Motor neuron (in vitro differentiated cells): ENCODE data around the gene TMEM131L. TPM values are rescaled to one million over a fixed set of nuclear protein-coding genes. Genes with fewer than 3 reads are reported as not detected.

ENCODE experiments used
- ATAC-seq, 8 experiments: fragments of 200-7000 bp; cut with Tn5 transposase; replicated peaks in 6 of 8; 2 replicates each; pipeline ENCODE4 v1.8.0; 2021; ENCODE audit warnings: mild to moderate bottlenecking in 8 of 8, moderate library complexity in 8 of 8
- H3K27ac ChIP-seq, 2 donors: fragments of 250-450 bp; sonication (Bioruptor Pico); 2 replicates each; pipeline ENCODE4 v1.9.0; 2021; ENCODE audit warnings: antibody characterized with exemption in 2 of 2, mild to moderate bottlenecking in 2 of 2, moderate library complexity in 1 of 2
- H3K4me1 ChIP-seq, 2 donors: fragments of 250-450 bp; sonication (Bioruptor Pico); replicated peaks in 1 of 2; 2 replicates each; pipeline ENCODE4 v1.6.1; 2021; ENCODE audit warnings: antibody characterized with exemption in 2 of 2, mild to moderate bottlenecking in 2 of 2, moderate library complexity in 1 of 2
- H3K4me3 ChIP-seq, 5 donors: fragments of 250-450 bp; sonication (Bioruptor Pico); 2 replicates each; pipeline ENCODE4 v1.9.0; 2021; ENCODE audit warnings: antibody characterized with exemption in 5 of 5, mild to moderate bottlenecking in 5 of 5, moderate library complexity in 4 of 5
- WGBS, 10 experiments: fragments of 450-650 bp; shearing (Covaris generic); methylation state at CpG; one replicate each; pipeline ENCODE4 v1.0.0; 2022; 5-methylcytosine and 5-hydroxymethylcytosine counted together
- in situ Hi-C, 9 experiments: fragments of 400-800 bp; cut with MboI; loops; one replicate each; pipeline ENCODE4 v1.15.0; 2021; ENCODE audit warnings: low sequenced_read_pairs in 9 of 9, low pct_unique_long_range_greater_than_20kb in 2 of 9; ENCODE audit not compliant: unreplicated experiment in 9 of 9
- total RNA-seq, 8 experiments: library from RNA; unstranded; fragments of 300-600 nt; gene quantifications; 2 replicates each; pipeline versions ENCODE4 v1.2.3 to v1.2.4, GENCODE V29; 2022

The TMEM131L gene
- total RNA-seq, 8 experiments from 2014 or later: 2.0 to 47.7 (median 8.5) TPM

GRCh38 chr4:153623491-153623890, 157.3 kb downstream of the TMEM131L start:
- peaks cover 0 to 5% of the 10 kb centered on the region in 2 donors for H3K4me1 ChIP-seq
- no peak overlapping the region for H3K4me3 ChIP-seq
- in situ Hi-C loops: no loop called here
- whole genome bisulfite sequencing, 10 experiments: 45 to 100% (median 92%) methylated on average over 1 to 2 of the region's 2 CpGs; no CpG with 5 or more reads in 1 of the 10 experiments
- ATAC-seq: no peak
- H3K27ac ChIP-seq: no peak overlapping the region

- peak overlapping the region in 1 of 2 donors; percentile 52 for H3K27ac ChIP-seq
- no peak overlapping the region for H3K4me3 ChIP-seq
- in situ Hi-C loops: no loop called here
- 63 to 100% (median 84%) methylated on average over 1 to 6 of the region's 8 CpGs; no CpG with 5 or more reads in 4 of the 10 experiments for WGBS, 10 experiments
- ATAC-seq: no peak
- peaks cover 9 to 10% of the 10 kb centered on the region in 2 donors for H3K4me1 ChIP-seq
These were observed 162.7 kb downstream of the TMEM131L start for GRCh38 chr4:153628796-153629315.

- H3K4me1 ChIP-seq: peaks cover 9 to 10% of the 10 kb centered on the region in 2 donors
- no peak overlapping the region for H3K4me3 ChIP-seq
- ATAC-seq: peak in 3 of 8 experiments; percentile 34 to 50 (median 44)
- in situ Hi-C loops: loop anchor here in 2 of 9 experiments (10.0 kb wide), 2 partner anchors 115 to 125 kb away; no protein-coding TSS in a partner anchor
- peak overlapping the region in 1 of 2 donors; percentile 47 for H3K27ac ChIP-seq
These were observed 163.6 kb downstream of the TMEM131L start for GRCh38 chr4:153629776-153630175.

GRCh38 chr4:153634738-153635353, 168.7 kb downstream of the TMEM131L start:
- no peak overlapping the region for H3K27ac ChIP-seq
- in situ Hi-C loops: loop anchor here in 2 of 9 experiments (10.0 kb wide), 2 partner anchors 110 to 120 kb away; no protein-coding TSS in a partner anchor
- peak in 4 of 8 experiments; percentile 18 to 69 (median 56) for ATAC-seq
- H3K4me3 ChIP-seq: no peak overlapping the region
- WGBS, 10 experiments: 13 to 100% (median 96%) methylated on average over 1 to 3 of the region's 3 CpGs; no CpG with 5 or more reads in 1 of the 10 experiments
- H3K4me1 ChIP-seq: peaks cover 0 to 6% of the 10 kb centered on the region in 2 donors

- Histone ChIP-seq H3K4me3 (no peak overlapping the region), H3K27ac (no peak overlapping the region), H3K4me1 (no peaks in the 10 kb centered on the region)
- no peak for ATAC-seq
- in situ Hi-C loops: loop anchor here in 2 of 9 experiments (10.0 kb wide), 2 partner anchors 109 to 119 kb away; no protein-coding TSS in a partner anchor
- 60 to 100% (median 92%) methylated on average over 1 to 6 of the region's 6 CpGs; no CpG with 5 or more reads in 2 of the 10 experiments for WGBS, 10 experiments
These were observed 169.7 kb downstream of the TMEM131L start for GRCh38 chr4:153635846-153636245.

GRCh38 chr4:153637201-153637600, 171.0 kb downstream of the TMEM131L start:
- H3K4me1 ChIP-seq: no peaks in the 10 kb centered on the region
- 40 to 100% (median 80%) methylated on average over 1 to 2 of the region's 3 CpGs; no CpG with 5 or more reads in 5 of the 10 experiments for WGBS, 10 experiments
- H3K4me3 ChIP-seq: no peak overlapping the region
- in situ Hi-C loops: loop anchor here in 2 of 9 experiments (10.0 kb wide), 2 partner anchors 108 to 118 kb away; no protein-coding TSS in a partner anchor
- ATAC-seq: no peak
- no peak overlapping the region for H3K27ac ChIP-seq

- 85 to 97% (median 91%) methylated on average over 3 to 8 of the region's 8 CpGs; no CpG with 5 or more reads in 1 of the 10 experiments for WGBS, 10 experiments
- Histone ChIP-seq H3K4me1 (no peaks in the 10 kb centered on the region), H3K27ac (no peak overlapping the region), H3K4me3 (no peak overlapping the region)
- in situ Hi-C loops: loop anchor here in 2 of 9 experiments (10.0 kb wide), 2 partner anchors 107 to 117 kb away; no protein-coding TSS in a partner anchor
- ATAC-seq: no peak
These were observed 171.9 kb downstream of the TMEM131L start for GRCh38 chr4:153638011-153638410.

GRCh38 chr4:153638999-153639398, 172.8 kb downstream of the TMEM131L start:
- ATAC-seq: no peak
- 90 to 100% (median 100%) methylated on average over 1 to 3 of the region's 3 CpGs; no CpG with 5 or more reads in 5 of the 10 experiments for WGBS, 10 experiments
- in situ Hi-C loops: loop anchor here in 2 of 9 experiments (10.0 kb wide), 2 partner anchors 106 to 116 kb away; no protein-coding TSS in a partner anchor
- Histone ChIP-seq H3K27ac (no peak overlapping the region), H3K4me1 (no peaks in the 10 kb centered on the region), H3K4me3 (no peak overlapping the region)

- no peak for ATAC-seq
- H3K4me3 ChIP-seq: no peak overlapping the region
- 70 to 93% (median 83%) methylated on average over 1 to 11 of the region's 23 CpGs; no CpG with 5 or more reads in 2 of the 10 experiments for WGBS, 10 experiments
- no peak overlapping the region for H3K27ac ChIP-seq
- in situ Hi-C loops: loop anchor here in 2 of 9 experiments (10.0 kb wide), 2 partner anchors 105 to 115 kb away; no protein-coding TSS in a partner anchor
- H3K4me1 ChIP-seq: no peaks in the 10 kb centered on the region
These were observed 174.0 kb downstream of the TMEM131L start for GRCh38 chr4:153639833-153640802.

GRCh38 chr4:153641532-153641931, 175.4 kb downstream of the TMEM131L start:
- no peak overlapping the region for H3K4me3 ChIP-seq
- H3K27ac ChIP-seq: no peak overlapping the region
- no peak for ATAC-seq
- H3K4me1 ChIP-seq: no peaks in the 10 kb centered on the region
- 26 to 100% (median 85%) methylated on average over 2 to 6 of the region's 7 CpGs; no CpG with 5 or more reads in 1 of the 10 experiments for WGBS, 10 experiments
- in situ Hi-C loops: no loop called here

GRCh38 chr4:153643406-153644383, 177.5 kb downstream of the TMEM131L start:
- H3K27ac ChIP-seq: no peak overlapping the region
- ATAC-seq: peak in 5 of 8 experiments; percentile 42 to 90 (median 73)
- H3K4me3 ChIP-seq: no peak overlapping the region
- WGBS, 10 experiments: 61 to 96% (median 85%) methylated on average over 2 to 9 of the region's 9 CpGs
- no peaks in the 10 kb centered on the region for H3K4me1 ChIP-seq
- in situ Hi-C loops: no loop called here
